ENCODE results near the gene DYNLT1. TPM values are rescaled to one million over a fixed set of nuclear protein-coding genes. Genes with fewer than 3 reads are reported as not detected.

The DYNLT1 gene
- total and polyA plus RNA-seq, 2 of the 4 experiments (the other 2 are of a cell fraction), result 235 to 349 TPM

- no peak overlapping the region for H4K8ac ChIP-seq (ENCODE audit: low read depth in 2 of 2, low read length in 2 of 2)
Measured at GRCh38 chr6:158635427-158636073, 9.0 kb downstream of the DYNLT1 start.

More at GRCh38 chr6:158635427-158636073, 9.0 kb downstream of the DYNLT1 start:
- Histone ChIP-seq H3K56ac (ENCODE audit: extremely low read depth, insufficient read depth, low read length) (no peak overlapping the region), H2BK20ac (ENCODE audit: low read depth, low read length) (no peak overlapping the region), H3K9ac (ENCODE audit: low read depth, low read length) (no peak overlapping the region), H3K14ac (replicated peaks; ENCODE audit: low read depth, low read length) (no peak overlapping the region), H3K36me3 (ENCODE audit: control insufficient read depth, insufficient read depth, low read length) (peaks cover 31% of the 10 kb centered on the region), H4K91ac (ENCODE audit: insufficient read depth, low read depth, low read length) (no peak overlapping the region), H3K27ac (ENCODE audit: insufficient read depth, low read length) (no peak overlapping the region), H3K4me1 (ENCODE audit: control insufficient read depth, insufficient read depth, low read length) (peaks cover 24% of the 10 kb centered on the region), H2AK9ac (replicated peaks; ENCODE audit: low read depth, low read length, poor library complexity) (no peak overlapping the region), H3K9me1 (ENCODE audit: insufficient read depth, low read length) (peaks cover 29% of the 10 kb centered on the region), H3K4ac (ENCODE audit: low read depth, low read length) (no peak overlapping the region), H3K18ac (ENCODE audit: low read depth, low read length) (no peak overlapping the region), H2AK5ac (ENCODE audit: low read depth, low read length) (no peak overlapping the region), H4K5ac (ENCODE audit: low read depth, low read length) (no peak overlapping the region), H4K20me1 (ENCODE audit: insufficient read depth, low read length) (peaks cover 30% of the 10 kb centered on the region), H3K4me3 (ENCODE audit: insufficient read depth, low read depth, low read length) (no peak overlapping the region), H2BK15ac (ENCODE audit: low read depth, low read length) (no peak overlapping the region), H3K9me3 (ENCODE audit: control insufficient read depth, insufficient read depth, low read length) (no peaks in the 10 kb centered on the region), H2AFZ (replicated peaks; ENCODE audit: low read length, poor library complexity) (no peak overlapping the region), H3K4me2 (ENCODE audit: low read depth, low read length) (no peak overlapping the region), H3K27me3 (ENCODE audit: control insufficient read depth, insufficient read depth, low read length) (no peaks in the 10 kb centered on the region), H2BK120ac (ENCODE audit: low read depth, low read length) (no peak overlapping the region), H3K79me1 (ENCODE audit: low read depth in 1 of 2, low read length in 2 of 2) (peaks cover 24 to 68% of the 10 kb centered on the region in 2 experiments), H2BK5ac (ENCODE audit: low read depth, low read length, poor library complexity, severe bottlenecking) (no peak overlapping the region), H3K23ac (ENCODE audit: low read depth, low read length) (no peak overlapping the region)
- no TSS peak for BruUV-seq (replicated peaks)
- CTCF ChIA-PET, result no interaction called here
- dilution Hi-C loops (cut with HindIII; ENCODE audit: low sequenced_read_pairs, unreplicated experiment) (no loop called here), intact Hi-C loops (cut with micrococcal nuclease) (no loop called here), in situ Hi-C loops (cut with MboI; ENCODE audit: low sequenced_read_pairs) (loop anchor here (25.0 kb wide), 1 partner anchor 1077 kb away; no protein-coding TSS in a partner anchor)
- ATAC-seq (ENCODE audit: low read depth) (no peak), DNase-seq (no peak)
- POLR2A ChIA-PET (ENCODE audit: unreplicated experiment), result no interaction called here
- WGBS, 2 experiments (ENCODE audit: extremely low coverage in 2 of 2, insufficient read length in 1 of 2), result no CpG with 5 or more reads among the region's 7 CpGs
- TF ChIP-seq, protein P1, sequence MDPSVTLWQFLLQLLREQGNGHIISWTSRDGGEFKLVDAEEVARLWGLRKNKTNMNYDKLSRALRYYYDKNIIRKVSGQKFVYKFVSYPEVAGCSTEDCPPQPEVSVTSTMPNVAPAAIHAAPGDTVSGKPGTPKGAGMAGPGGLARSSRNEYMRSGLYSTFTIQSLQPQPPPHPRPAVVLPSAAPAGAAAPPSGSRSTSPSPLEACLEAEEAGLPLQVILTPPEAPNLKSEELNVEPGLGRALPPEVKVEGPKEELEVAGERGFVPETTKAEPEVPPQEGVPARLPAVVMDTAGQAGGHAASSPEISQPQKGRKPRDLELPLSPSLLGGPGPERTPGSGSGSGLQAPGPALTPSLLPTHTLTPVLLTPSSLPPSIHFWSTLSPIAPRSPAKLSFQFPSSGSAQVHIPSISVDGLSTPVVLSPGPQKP (IDR thresholded peaks at IDR 0.05; ENCODE audit: borderline replicate concordance, low read depth, low read length), result no peak
- TF ChIP-seq RFX5 (IDR thresholded peaks at IDR 0.05; ENCODE audit: low read depth, low read length), result no peak
- TF ChIP-seq USF2 (IDR thresholded peaks at IDR 0.05; ENCODE audit: low read depth, low read length), result no peak
- no peak for TF ChIP-seq CEBPB (IDR thresholded peaks at IDR 0.05; ENCODE audit: low read depth, low read length)
- no peak for TF ChIP-seq RCOR1 (IDR thresholded peaks at IDR 0.05; ENCODE audit: insufficient replicate concordance, low read length)
- TF ChIP-seq POLR2A (IDR thresholded peaks at IDR 0.05; ENCODE audit: low read depth, low read length), result no peak
- no peak for TF ChIP-seq MAFK (IDR thresholded peaks at IDR 0.05; ENCODE audit: low read depth, low read length)
- TF ChIP-seq MXI1 (IDR thresholded peaks at IDR 0.05; ENCODE audit: borderline replicate concordance, low read depth, low read length), result no peak
- TF ChIP-seq CHD1 (IDR thresholded peaks at IDR 0.05; ENCODE audit: low read depth, low read length), result no peak
- no peak for TF ChIP-seq SMC3 (IDR thresholded peaks at IDR 0.05; ENCODE audit: low read depth, low read length)
- TF ChIP-seq MAZ (IDR thresholded peaks at IDR 0.05; ENCODE audit: borderline replicate concordance, low read depth, low read length), result no peak
- TF ChIP-seq RAD21 (IDR thresholded peaks at IDR 0.05; ENCODE audit: low read length), result no peak
- TF ChIP-seq FOS (IDR thresholded peaks at IDR 0.05; ENCODE audit: low read depth, low read length), result no peak
- TF ChIP-seq NFE2L2 (IDR thresholded peaks at IDR 0.05; ENCODE audit: low read depth, low read length), result no peak

Measured in IMR-90 (cell line).